HG03558 (cell line): Measurements from ENCODE around the gene KBTBD2.
"Not testable (repeated sequence)": the region's sequence is repeated elsewhere in the genome, so short reads cannot be mapped to it uniquely, and the experiment has no call there.

Source experiments
- ATAC-seq: cut with Tn5 transposase; IDR thresholded peaks from one replicate; pipeline ENCODE4 v1.9.1; 2021; ENCODE audit warnings: moderate number of reproducible peaks; ENCODE audit not compliant: unreplicated experiment; ENCODE audit errors: extremely low read depth

KBTBD2 gene

DNA sequence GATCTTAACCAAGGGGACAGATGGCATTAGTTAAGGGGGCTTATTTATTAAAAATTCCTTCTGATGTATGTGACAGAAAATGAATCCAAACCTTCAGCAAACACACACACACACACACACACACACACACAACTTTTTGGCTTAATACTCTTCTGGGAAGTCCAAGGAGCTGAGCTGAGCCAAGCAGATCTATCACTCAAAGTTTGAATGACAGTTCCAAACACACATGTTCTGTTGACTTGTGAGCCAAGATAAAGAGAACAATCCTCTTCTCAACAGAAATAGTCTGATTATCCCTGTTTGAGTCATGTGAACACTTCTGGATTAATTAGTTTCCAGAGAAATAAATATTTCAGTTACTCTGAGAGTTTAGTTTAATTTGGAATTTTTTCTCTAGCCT lies 31.5 kb downstream of the KBTBD2 start:
- ATAC-seq, result no peak

GRCh38 chr7:32858648-32859047 lies 32.9 kb downstream of the KBTBD2 start:
- ATAC-seq, result no peak

DNA sequence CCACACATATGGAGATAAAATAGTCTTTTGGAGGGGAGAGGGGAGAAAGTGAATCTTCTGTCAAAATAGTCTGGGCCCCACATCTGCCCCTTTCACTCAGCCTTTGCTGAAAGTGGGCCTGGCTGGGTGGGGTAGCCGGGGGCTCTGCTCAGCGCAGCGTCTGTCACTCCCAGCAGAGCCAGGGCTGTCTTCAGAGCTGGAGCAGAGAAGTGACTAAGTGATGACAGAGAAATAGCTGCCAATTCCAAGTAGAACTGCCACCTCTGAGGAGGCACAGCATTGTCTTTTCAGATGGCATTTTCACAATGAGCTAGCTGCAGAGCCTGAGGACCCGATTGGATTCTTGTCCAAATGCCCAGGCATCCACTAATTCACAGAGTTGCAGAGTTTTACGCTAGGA lies 34.5 kb downstream of the KBTBD2 start:
- ATAC-seq, result not testable (repeated sequence)

DNA sequence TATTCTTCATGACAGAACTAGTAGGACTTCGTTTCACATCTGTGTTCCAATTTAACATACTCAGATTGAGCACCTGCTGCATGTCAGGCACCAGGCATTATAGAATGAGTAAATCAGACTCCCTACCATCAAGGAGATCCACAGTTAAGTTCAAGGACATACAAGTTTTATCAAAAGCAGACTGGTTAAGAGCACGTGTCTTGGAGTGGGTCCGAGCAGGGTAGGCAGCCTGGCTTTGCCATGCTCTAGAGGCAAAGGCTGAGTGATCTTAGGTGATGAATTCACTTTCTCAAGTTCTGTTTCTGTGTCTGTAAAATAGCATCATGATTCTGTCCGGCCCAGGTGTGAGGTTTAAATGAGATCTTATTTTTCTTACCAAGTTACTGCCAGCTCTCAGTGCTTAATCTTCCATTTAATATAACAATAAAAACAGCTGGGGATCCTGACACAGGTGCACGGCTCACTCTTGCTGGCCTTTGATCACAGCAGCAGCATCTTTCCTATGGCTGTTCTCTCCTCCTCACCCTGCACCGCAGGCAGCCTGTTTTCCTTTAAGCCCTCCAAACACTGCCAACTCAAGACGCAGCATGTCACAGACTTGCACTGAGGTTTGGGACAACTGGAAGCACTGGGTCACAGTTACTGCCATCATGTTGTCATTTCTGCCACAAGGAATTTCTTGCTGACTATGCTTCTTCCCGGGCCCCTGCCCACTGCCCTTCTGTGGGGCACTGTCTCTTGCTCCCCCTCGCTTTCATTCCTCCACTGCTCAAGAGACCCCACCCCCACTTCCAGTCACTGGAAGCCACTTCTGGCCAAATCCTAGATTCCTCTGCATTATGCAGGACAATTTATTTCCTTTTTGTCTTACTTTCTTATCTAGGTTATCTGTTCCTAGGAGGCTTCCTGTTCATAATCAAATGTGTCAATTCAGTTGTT lies 35.5 kb downstream of the KBTBD2 start:
- not testable (repeated sequence) for ATAC-seq

GRCh38 chr7:32850654-32851053 lies 40.9 kb downstream of the KBTBD2 start:
- not testable (repeated sequence) for ATAC-seq

DNA sequence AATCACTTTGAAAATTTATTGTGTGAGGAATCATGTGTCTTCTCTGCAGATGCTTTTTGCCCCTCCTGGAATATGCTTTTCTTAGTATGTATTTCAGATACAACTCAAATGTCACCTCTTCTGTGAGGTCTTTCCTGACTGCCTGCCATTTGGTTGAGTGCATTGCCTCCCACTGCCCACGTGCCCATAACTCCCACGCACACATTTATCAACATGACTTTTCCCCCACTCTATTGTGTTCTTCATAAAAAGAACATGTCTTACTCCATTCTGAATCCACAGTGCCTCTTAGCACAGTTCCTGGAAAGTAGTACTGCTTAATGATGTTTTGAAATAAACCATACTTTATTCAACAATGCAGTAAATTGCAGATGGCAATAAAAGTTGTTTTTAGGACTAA lies 42.9 kb downstream of the KBTBD2 start:
- ATAC-seq, result not testable (repeated sequence)

GRCh38 chr7:32846630-32847225 lies 44.8 kb downstream of the KBTBD2 start:
- ATAC-seq, result peak; percentile 92

- ATAC-seq, result not testable (repeated sequence)
Observed at GRCh38 chr7:32844748-32845147, 46.8 kb downstream of the KBTBD2 start.

- not testable (repeated sequence) for ATAC-seq
Observed at GRCh38 chr7:32843763-32844162, 47.8 kb downstream of the KBTBD2 start.

GRCh38 chr7:32839846-32840245 lies 51.7 kb downstream of the KBTBD2 start:
- not testable (repeated sequence) for ATAC-seq

- not testable (repeated sequence) for ATAC-seq
Observed at GRCh38 chr7:32828996-32829752, 62.4 kb downstream of the KBTBD2 start.
